Spleen (tissue), 11 donors: ENCODE measurements around the gene TRIM7. TPM values are rescaled to one million over a fixed set of nuclear protein-coding genes. Genes with fewer than 3 reads are reported as not detected.
"Not testable (repeated sequence)": the region's sequence is repeated elsewhere in the genome, so short reads cannot be mapped to it uniquely, and the experiment has no call there.

Experiments
- DNase-seq: peaks from one replicate; pipeline ENCODE4 v3.0.0-alpha.2; 2020
- H3K27ac ChIP-seq, 8 donors: fragments of 200-600 bp; sonication (generic) in 7 of 8; 1 replicate in 4 of 8; 2 replicates in 4 of 8; pipeline versions ENCODE4 v1.5.0 to v1.8.0; 2016 to 2021; ENCODE audit warnings: inconsistent platforms in 4 of 8, mild to moderate bottlenecking in 4 of 8, moderate library complexity in 1 of 8
- H3K27me3 ChIP-seq, 7 donors: fragments of 200-600 bp; sonication (generic) in 6 of 7; replicated peaks in 1 of 7; 1 replicate in 4 of 7; 2 replicates in 3 of 7; pipeline versions ENCODE4 v1.5.0 to v1.8.0; 2016 to 2021; ENCODE audit warnings: inconsistent platforms in 3 of 7, mild to moderate bottlenecking in 1 of 7
- H3K36me3 ChIP-seq, 6 donors: fragments of 200-600 bp; sonication (generic) in 5 of 6; 1 replicate in 4 of 6; 2 replicates in 2 of 6; pipeline versions ENCODE4 v1.5.0 to v1.8.0; 2016 to 2021; ENCODE audit warnings: inconsistent platforms in 2 of 6
- H3K4me1 ChIP-seq, 6 donors: fragments of 200-600 bp; sonication (generic) in 5 of 6; 1 replicate in 3 of 6; 2 replicates in 3 of 6; pipeline versions ENCODE4 v1.5.0 to v1.8.0; 2016 to 2021; ENCODE audit warnings: inconsistent platforms in 3 of 6
- H3K4me3 ChIP-seq, 8 donors: fragments of 200-600 bp; sonication (generic) in 7 of 8; 1 replicate in 4 of 8; 2 replicates in 4 of 8; pipeline versions ENCODE4 v1.5.0 to v1.8.0; 2016 to 2021; ENCODE audit warnings: inconsistent platforms in 4 of 8, mild to moderate bottlenecking in 4 of 8, moderate library complexity in 2 of 8
- H3K9me3 ChIP-seq, 8 donors: fragments of 200-600 bp; sonication (generic) in 7 of 8; 1 replicate in 4 of 8; 2 replicates in 4 of 8; pipeline versions ENCODE4 v1.5.0 to v1.8.0; 2016 to 2021; ENCODE audit warnings: inconsistent platforms in 4 of 8
- CTCF ChIP-seq, 11 experiments: fragments of 200-600 bp in 7 of 11; fragments of 450-650 bp in 4 of 11; sonication (generic) in 4 of 11; IDR thresholded peaks in 8 of 11; conservative IDR thresholded peaks in 3 of 11; 1 replicate in 7 of 11; 2 replicates in 4 of 11; pipeline versions ENCODE4 v1.4.0 to v1.8.0; 2016 to 2021; ENCODE audit warnings: antibody characterized with exemption in 11 of 11, inconsistent platforms in 4 of 11, mild to moderate bottlenecking in 1 of 11
- POLR2A ChIP-seq, 3 donors: fragments of 450-650 bp; IDR thresholded peaks; one replicate each; pipeline ENCODE4 v1.5.1; 2017; ENCODE audit warnings: antibody characterized with exemption in 3 of 3, mild to moderate bottlenecking in 1 of 3
- POLR2AphosphoS5 ChIP-seq, 3 donors: sonication (generic); formaldehyde crosslinking; IDR thresholded peaks; one replicate each; pipeline ENCODE4 v1.5.1; 2017; ENCODE audit warnings: antibody characterized with exemption in 3 of 3
- WGBS, 5 donors: extraction: QIAGEN DNeasy Blood & Tissue Kit in 3 of 5; methylation state at CpG; one replicate each; pipeline versions ENCODE4 v1.1.5 to v1.1.7; 2013 to 2018; 5-methylcytosine and 5-hydroxymethylcytosine counted together
- intact Hi-C: fragments of 100-400 bp; cut with DNase I; formaldehyde crosslinking; loops from one replicate; pipeline ENCODE4 v1.15.0; 2023; ENCODE audit warnings: low total_unique reads
- polyA plus RNA-seq, 3 donors: library from polyadenylated mRNA; stranded (reverse); fragments of 200-250 nt; gene quantifications; one replicate each; pipeline ENCODE4 v1.2.1, GENCODE V29; 2013
- total RNA-seq, 7 donors: library from RNA; depleted of rRNA in 3 of 7; stranded (reverse); fragments of >200 nt in 3 of 7; fragmentation: NEBNext Ultra II Directional in 4 of 7; extraction: Animal tissue kit (Norgen Biotek cat#: 25700) in 4 of 7; gene quantifications; one replicate each; pipeline versions ENCODE4 v1.1.0 to v1.2.1, GENCODE V29; 2016 to 2021
- donor health status: healthy with polysubstance abuse.
- donor health status: DM: no; HTN: no; CAD: no; lungs with moderate emphysema.
- donor health status: DM: no; HTN: no; CAD: no.
- donor health status: Bipolar disorder and iron deficiency.
- donor health status: healthy.
- donor health status: DM: no; HTN: no; CAD: no.
- donor health status: DM: yes; HTN: yes; CAD: no.

Gene TRIM7
- total and polyA plus RNA-seq, 10 donors, result 0.81 to 3.9 (median 1.3) TPM

GRCh38 chr5:181215997-181216989 is 11.3 kb upstream of the TRIM7 start:
- peak overlapping the region; percentile 43 to 71 (median 53) for H3K4me3 ChIP-seq
- peak overlapping the region in 7 of 8 donors; percentile 15 to 90 (median 78) for H3K27ac ChIP-seq
- intact Hi-C loops, result no loop called here
- TF ChIP-seq POLR2AphosphoS5 (IDR thresholded peaks at IDR 0.05) (peak in 1 of 3 donors; percentile 8), POLR2A (IDR thresholded peaks at IDR 0.05) (no peak)
- DNase-seq, result no peak
- no peaks in the 10 kb centered on the region for H3K36me3 ChIP-seq
- peaks cover 0 to 12% (median 0%) of the 10 kb centered on the region in 7 donors for H3K27me3 ChIP-seq
- H3K4me1 ChIP-seq, result peaks cover 5 to 50% (median 33%) of the 10 kb centered on the region in 6 donors
- WGBS, 5 donors, result 21 to 33% (median 27%) methylated on average over 44 of the region's 44 CpGs
- no peaks in the 10 kb centered on the region for H3K9me3 ChIP-seq

- DNase-seq, H3K27ac ChIP-seq, H3K36me3 ChIP-seq, intact Hi-C loops, H3K4me3 ChIP-seq, H3K9me3 ChIP-seq: not testable (repeated sequence)
- H3K27me3 ChIP-seq, result peaks cover 0 to 12% (median 0%) of the 10 kb centered on the region in 7 donors
- H3K4me1 ChIP-seq, result peaks cover 5 to 36% (median 30%) of the 10 kb centered on the region in 6 donors
- WGBS, 5 donors, result 81 to 97% (median 94%) methylated on average over 10 of the region's 10 CpGs
These were observed 9.3 kb upstream of the TRIM7 start for GRCh38 chr5:181214249-181214648.

- peaks cover 5 to 26% (median 21%) of the 10 kb centered on the region in 6 donors for H3K4me1 ChIP-seq
- H3K27ac ChIP-seq, result no peak overlapping the region
- peaks cover 0 to 10% (median 0%) of the 10 kb centered on the region in 8 donors for H3K9me3 ChIP-seq
- peaks cover 0 to 12% (median 0%) of the 10 kb centered on the region in 7 donors for H3K27me3 ChIP-seq
- no peaks in the 10 kb centered on the region for H3K36me3 ChIP-seq
- DNase-seq, result no peak
- no peak overlapping the region for H3K4me3 ChIP-seq
- 76 to 87% (median 78%) methylated on average over 2 of the region's 2 CpGs for WGBS, 5 donors
- intact Hi-C loops, result no loop called here
- TF ChIP-seq CTCF (IDR thresholded peaks at IDR 0.05 in 8 of 11, conservative IDR thresholded peaks at IDR 0.05 in 3 of 11) (no peak), POLR2AphosphoS5 (IDR thresholded peaks at IDR 0.05) (no peak), POLR2A (IDR thresholded peaks at IDR 0.05) (no peak)
These were observed 7.9 kb upstream of the TRIM7 start for GRCh38 chr5:181212934-181213333.

- no peak overlapping the region for H3K27ac ChIP-seq
- peaks cover 0 to 3% (median 0%) of the 10 kb centered on the region in 7 donors for H3K27me3 ChIP-seq
- no peak for DNase-seq
These were observed 7.1 kb upstream of the TRIM7 start for GRCh38 chr5:181212080-181212479.

More at GRCh38 chr5:181212080-181212479, 7.1 kb upstream of the TRIM7 start:
- intact Hi-C loops, result no loop called here
- 93 to 96% (median 95%) methylated on average over 6 of the region's 6 CpGs for WGBS, 5 donors
- Histone ChIP-seq H3K9me3 (peaks cover 0 to 10% (median 0%) of the 10 kb centered on the region in 8 donors), H3K36me3 (no peaks in the 10 kb centered on the region), H3K4me1 (peaks cover 0 to 26% (median 20%) of the 10 kb centered on the region in 6 donors), H3K4me3 (no peak overlapping the region)
- no peak for TF ChIP-seq CTCF (IDR thresholded peaks at IDR 0.05 in 8 of 11, conservative IDR thresholded peaks at IDR 0.05 in 3 of 11)
- TF ChIP-seq POLR2A (IDR thresholded peaks at IDR 0.05), result no peak
- no peak for TF ChIP-seq POLR2AphosphoS5 (IDR thresholded peaks at IDR 0.05)
